ENCODE results near the gene RDH12.

GRCh38 chr14:67680941-67681340, 20.7 kb upstream of the RDH12 start:
- TF ChIP-seq, protein P1, sequence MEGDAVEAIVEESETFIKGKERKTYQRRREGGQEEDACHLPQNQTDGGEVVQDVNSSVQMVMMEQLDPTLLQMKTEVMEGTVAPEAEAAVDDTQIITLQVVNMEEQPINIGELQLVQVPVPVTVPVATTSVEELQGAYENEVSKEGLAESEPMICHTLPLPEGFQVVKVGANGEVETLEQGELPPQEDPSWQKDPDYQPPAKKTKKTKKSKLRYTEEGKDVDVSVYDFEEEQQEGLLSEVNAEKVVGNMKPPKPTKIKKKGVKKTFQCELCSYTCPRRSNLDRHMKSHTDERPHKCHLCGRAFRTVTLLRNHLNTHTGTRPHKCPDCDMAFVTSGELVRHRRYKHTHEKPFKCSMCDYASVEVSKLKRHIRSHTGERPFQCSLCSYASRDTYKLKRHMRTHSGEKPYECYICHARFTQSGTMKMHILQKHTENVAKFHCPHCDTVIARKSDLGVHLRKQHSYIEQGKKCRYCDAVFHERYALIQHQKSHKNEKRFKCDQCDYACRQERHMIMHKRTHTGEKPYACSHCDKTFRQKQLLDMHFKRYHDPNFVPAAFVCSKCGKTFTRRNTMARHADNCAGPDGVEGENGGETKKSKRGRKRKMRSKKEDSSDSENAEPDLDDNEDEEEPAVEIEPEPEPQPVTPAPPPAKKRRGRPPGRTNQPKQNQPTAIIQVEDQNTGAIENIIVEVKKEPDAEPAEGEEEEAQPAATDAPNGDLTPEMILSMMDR (conservative IDR thresholded peaks at IDR 0.05 in 1 of 2, IDR thresholded peaks at IDR 0.05 in 1 of 2; ENCODE audit: low read depth in 1 of 2, low read length in 2 of 2) = no peak
- TF ChIP-seq EZH2 (IDR thresholded peaks at IDR 0.05; ENCODE audit: low read length, missing control alignments) = no peak
